ENCODE measurements around the gene AP1S1. TPM values are rescaled to one million over a fixed set of nuclear protein-coding genes. Genes with fewer than 3 reads are reported as not detected.
"Not testable (repeated sequence)": the region's sequence is repeated elsewhere in the genome, so short reads cannot be mapped to it uniquely, and the experiment has no call there.

AP1S1 gene
- total RNA-seq, 1 experiment from 2014 or later, result 79.0 TPM

- no peaks in the 10 kb centered on the region for H3K27me3 ChIP-seq (replicated peaks; ENCODE audit: insufficient read depth, low read depth, low read length, poor library complexity)
- ChIA-PET POLR2A (ENCODE audit: low non-redundant PET) (no interaction called here), CTCF (no interaction called here)
- H3K36me3 ChIP-seq (ENCODE audit: insufficient read depth, low read length, poor library complexity, severe bottlenecking), result no peaks in the 10 kb centered on the region
- TF ChIP-seq EZH2 (IDR thresholded peaks at IDR 0.05; ENCODE audit: borderline replicate concordance, low read depth, low read length, poor library complexity, severe bottlenecking) (no peak), CTCF (conservative IDR thresholded peaks at IDR 0.05; ENCODE audit: low read depth, low read length) (no peak)
- intact Hi-C loops (cut with micrococcal nuclease; ENCODE audit: unreplicated experiment), result loop anchor here (10.0 kb wide), 1 partner anchor 304 kb away; the partner anchor contains the start of gene ACHE
- BruUV-seq (replicated peaks), result no TSS peak
- DNase-seq (ENCODE audit: low spot score), result no peak
- no peaks in the 10 kb centered on the region for H3K4me1 ChIP-seq (ENCODE audit: insufficient read depth, low read length, poor library complexity, severe bottlenecking)
- H3K4me3 ChIP-seq (ENCODE audit: low read depth, low read length, poor library complexity, severe bottlenecking), result no peak overlapping the region
- no peaks in the 10 kb centered on the region for H3K9me3 ChIP-seq (ENCODE audit: low read depth, low read length, poor library complexity, severe bottlenecking)
- H3K27ac ChIP-seq (ENCODE audit: low read depth, low read length, poor library complexity, severe bottlenecking), result no peak overlapping the region
These were observed 44.2 kb downstream of the AP1S1 start for GRCh38 chr7:101198476-101198875.

GRCh38 chr7:101199522-101199921 is 45.2 kb downstream of the AP1S1 start:
- H3K27ac ChIP-seq (ENCODE audit: low read depth, low read length, poor library complexity, severe bottlenecking), result not testable (repeated sequence)
- CTCF ChIA-PET, result interaction anchor here (0.6 kb wide), 1 partner anchor 10 kb away, joined by 3 read pairs; no protein-coding TSS in a partner anchor
- intact Hi-C loops (cut with micrococcal nuclease; ENCODE audit: unreplicated experiment), result loop anchor here (10.0 kb wide), 1 partner anchor 305 kb away; the partner anchor contains the start of gene ACHE

GRCh38 chr7:101200504-101200861 is 46.2 kb downstream of the AP1S1 start:
- ChIA-PET POLR2A (ENCODE audit: low non-redundant PET) (interaction anchor here (0.7 kb wide), 1 partner anchor 306 kb away, joined by 5 read pairs; no protein-coding TSS in a partner anchor), CTCF (no interaction called here)
- BruUV-seq (replicated peaks), result no TSS peak
- no peak for DNase-seq (ENCODE audit: low spot score)
- intact Hi-C loops (cut with micrococcal nuclease; ENCODE audit: unreplicated experiment), result no loop called here
- Histone ChIP-seq H3K36me3 (ENCODE audit: insufficient read depth, low read length, poor library complexity, severe bottlenecking) (no peaks in the 10 kb centered on the region), H3K9me3 (ENCODE audit: low read depth, low read length, poor library complexity, severe bottlenecking) (no peaks in the 10 kb centered on the region), H3K4me3 (ENCODE audit: low read depth, low read length, poor library complexity, severe bottlenecking) (no peak overlapping the region), H3K27ac (ENCODE audit: low read depth, low read length, poor library complexity, severe bottlenecking) (no peak overlapping the region), H3K27me3 (replicated peaks; ENCODE audit: insufficient read depth, low read depth, low read length, poor library complexity) (no peaks in the 10 kb centered on the region), H3K4me1 (ENCODE audit: insufficient read depth, low read length, poor library complexity, severe bottlenecking) (no peaks in the 10 kb centered on the region)
- TF ChIP-seq CTCF (conservative IDR thresholded peaks at IDR 0.05; ENCODE audit: low read depth, low read length), result no peak
- TF ChIP-seq EZH2 (IDR thresholded peaks at IDR 0.05; ENCODE audit: borderline replicate concordance, low read depth, low read length, poor library complexity, severe bottlenecking), result no peak

More at GRCh38 chr7:101199522-101199921, 45.2 kb downstream of the AP1S1 start:
- H3K36me3 ChIP-seq (ENCODE audit: insufficient read depth, low read length, poor library complexity, severe bottlenecking); BruUV-seq (replicated peaks); DNase-seq (ENCODE audit: low spot score); H3K27me3 ChIP-seq (replicated peaks; ENCODE audit: insufficient read depth, low read depth, low read length, poor library complexity); H3K4me3 ChIP-seq (ENCODE audit: low read depth, low read length, poor library complexity, severe bottlenecking); H3K9me3 ChIP-seq (ENCODE audit: low read depth, low read length, poor library complexity, severe bottlenecking); POLR2A ChIA-PET (ENCODE audit: low non-redundant PET); H3K4me1 ChIP-seq (ENCODE audit: insufficient read depth, low read length, poor library complexity, severe bottlenecking): not testable (repeated sequence)

- CTCF ChIA-PET, result no interaction called here
- Histone ChIP-seq H3K4me1 (ENCODE audit: insufficient read depth, low read length, poor library complexity, severe bottlenecking) (no peaks in the 10 kb centered on the region), H3K4me3 (ENCODE audit: low read depth, low read length, poor library complexity, severe bottlenecking) (no peak within 1 kb of the TSS), H3K36me3 (ENCODE audit: insufficient read depth, low read length, poor library complexity, severe bottlenecking) (no peaks in the 10 kb centered on the region), H3K27me3 (replicated peaks; ENCODE audit: insufficient read depth, low read depth, low read length, poor library complexity) (no peaks in the 10 kb centered on the region), H3K27ac (ENCODE audit: low read depth, low read length, poor library complexity, severe bottlenecking) (no peak within 1 kb of the TSS), H3K9me3 (ENCODE audit: low read depth, low read length, poor library complexity, severe bottlenecking) (no peaks in the 10 kb centered on the region)
- POLR2A ChIA-PET (ENCODE audit: low non-redundant PET), result no interaction called here
- intact Hi-C loops (cut with micrococcal nuclease; ENCODE audit: unreplicated experiment), result no loop called here
- no peak for TF ChIP-seq CTCF (conservative IDR thresholded peaks at IDR 0.05; ENCODE audit: low read depth, low read length)
- no peak for TF ChIP-seq EZH2 (IDR thresholded peaks at IDR 0.05; ENCODE audit: borderline replicate concordance, low read depth, low read length, poor library complexity, severe bottlenecking)
- no TSS peak for BruUV-seq (replicated peaks)
- no peak for DNase-seq (ENCODE audit: low spot score)
These were observed 46.8 kb downstream of the AP1S1 start, which contains the start of gene MOGAT3 for GRCh38 chr7:101200862-101201599. MOGAT3 (minus strand) TSS chr7:101201036; CDS start chr7:101200854, 182 bp downstream.
